PFSK-1 (cell line): Measurements from ENCODE around the gene TSBP1.

Experiments
- FOXP2 ChIP-seq: optimal IDR thresholded peaks from 2 replicates; pipeline ENCODE3; 2011; ENCODE audit warnings: borderline replicate concordance, control low read depth, inconsistent platforms; ENCODE audit not compliant: insufficient read depth; ENCODE audit errors: extremely low read length, extremely low read depth
- POLR2AphosphoS5 ChIP-seq: IDR thresholded peaks from 2 replicates; pipeline ENCODE4 v1.6.1; 2012; ENCODE audit warnings: low read depth, mild to moderate bottlenecking, control low read depth, low read length, moderate library complexity
- SIN3A ChIP-seq: IDR thresholded peaks from 2 replicates; pipeline ENCODE4 v1.6.1; 2012; ENCODE audit warnings: mild to moderate bottlenecking, low read length, moderate library complexity, borderline replicate concordance; ENCODE audit not compliant: insufficient read depth
- TAF1 ChIP-seq: IDR thresholded peaks from 2 replicates; pipeline ENCODE4 v1.6.1; 2012; ENCODE audit warnings: low read length, control low read depth, borderline replicate concordance; ENCODE audit not compliant: insufficient read depth
- TF ChIP-seq, protein P1 (sequence below), 2 experiments: IDR thresholded peaks; 2 replicates each; pipeline versions ENCODE4 v1.6.1 to v1.8.0; 2011 to 2012; ENCODE audit warnings: low read depth in 2 of 2, low read length in 2 of 2, control low read depth in 1 of 2, inconsistent platforms in 1 of 2, mild to moderate bottlenecking in 1 of 2, moderate library complexity in 1 of 2; ENCODE audit not compliant: insufficient read depth in 1 of 2

Gene TSBP1

DNA sequence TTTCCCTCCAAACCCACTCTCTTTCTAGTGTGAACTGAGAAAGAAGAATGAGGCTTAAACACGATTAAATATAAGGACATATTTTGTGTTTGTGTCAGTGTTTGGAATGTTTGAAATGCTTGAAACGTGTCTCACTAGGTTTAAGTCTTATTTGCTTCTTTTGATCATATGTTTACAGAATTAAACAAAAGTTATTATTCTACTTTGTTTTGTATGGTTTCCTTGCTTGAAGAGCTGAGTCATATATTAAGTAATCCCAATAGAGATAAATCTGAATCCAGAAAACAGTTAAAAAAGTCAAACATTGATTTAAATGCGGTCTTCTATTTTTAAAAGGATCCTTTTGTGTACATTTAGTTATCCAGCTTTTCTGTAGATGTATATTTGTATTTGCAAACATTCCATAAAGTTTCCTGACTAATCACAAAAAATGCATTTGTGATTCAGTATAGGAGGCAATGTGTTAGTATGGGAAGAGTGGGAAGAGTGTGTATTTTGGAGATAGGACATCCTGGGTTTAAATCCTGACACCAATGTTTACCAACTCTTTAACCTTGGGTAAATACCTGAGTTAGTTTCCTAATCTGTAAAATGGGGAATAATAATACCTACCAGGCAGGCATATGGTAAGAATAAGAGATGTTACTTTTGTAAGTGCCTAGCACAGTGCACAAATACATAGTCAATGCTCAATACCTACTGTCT lies 72.9 kb downstream of the TSBP1 start:
- TF ChIP-seq, protein P1, sequence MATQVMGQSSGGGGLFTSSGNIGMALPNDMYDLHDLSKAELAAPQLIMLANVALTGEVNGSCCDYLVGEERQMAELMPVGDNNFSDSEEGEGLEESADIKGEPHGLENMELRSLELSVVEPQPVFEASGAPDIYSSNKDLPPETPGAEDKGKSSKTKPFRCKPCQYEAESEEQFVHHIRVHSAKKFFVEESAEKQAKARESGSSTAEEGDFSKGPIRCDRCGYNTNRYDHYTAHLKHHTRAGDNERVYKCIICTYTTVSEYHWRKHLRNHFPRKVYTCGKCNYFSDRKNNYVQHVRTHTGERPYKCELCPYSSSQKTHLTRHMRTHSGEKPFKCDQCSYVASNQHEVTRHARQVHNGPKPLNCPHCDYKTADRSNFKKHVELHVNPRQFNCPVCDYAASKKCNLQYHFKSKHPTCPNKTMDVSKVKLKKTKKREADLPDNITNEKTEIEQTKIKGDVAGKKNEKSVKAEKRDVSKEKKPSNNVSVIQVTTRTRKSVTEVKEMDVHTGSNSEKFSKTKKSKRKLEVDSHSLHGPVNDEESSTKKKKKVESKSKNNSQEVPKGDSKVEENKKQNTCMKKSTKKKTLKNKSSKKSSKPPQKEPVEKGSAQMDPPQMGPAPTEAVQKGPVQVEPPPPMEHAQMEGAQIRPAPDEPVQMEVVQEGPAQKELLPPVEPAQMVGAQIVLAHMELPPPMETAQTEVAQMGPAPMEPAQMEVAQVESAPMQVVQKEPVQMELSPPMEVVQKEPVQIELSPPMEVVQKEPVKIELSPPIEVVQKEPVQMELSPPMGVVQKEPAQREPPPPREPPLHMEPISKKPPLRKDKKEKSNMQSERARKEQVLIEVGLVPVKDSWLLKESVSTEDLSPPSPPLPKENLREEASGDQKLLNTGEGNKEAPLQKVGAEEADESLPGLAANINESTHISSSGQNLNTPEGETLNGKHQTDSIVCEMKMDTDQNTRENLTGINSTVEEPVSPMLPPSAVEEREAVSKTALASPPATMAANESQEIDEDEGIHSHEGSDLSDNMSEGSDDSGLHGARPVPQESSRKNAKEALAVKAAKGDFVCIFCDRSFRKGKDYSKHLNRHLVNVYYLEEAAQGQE (IDR thresholded peaks at IDR 0.05; ENCODE audit: insufficient read depth in 1 of 2, low read depth in 2 of 2, low read length in 2 of 2): no peak
- no peak for TF ChIP-seq FOXP2
- no peak for TF ChIP-seq SIN3A
- TF ChIP-seq TAF1: no peak
- no peak for TF ChIP-seq POLR2AphosphoS5

DNA sequence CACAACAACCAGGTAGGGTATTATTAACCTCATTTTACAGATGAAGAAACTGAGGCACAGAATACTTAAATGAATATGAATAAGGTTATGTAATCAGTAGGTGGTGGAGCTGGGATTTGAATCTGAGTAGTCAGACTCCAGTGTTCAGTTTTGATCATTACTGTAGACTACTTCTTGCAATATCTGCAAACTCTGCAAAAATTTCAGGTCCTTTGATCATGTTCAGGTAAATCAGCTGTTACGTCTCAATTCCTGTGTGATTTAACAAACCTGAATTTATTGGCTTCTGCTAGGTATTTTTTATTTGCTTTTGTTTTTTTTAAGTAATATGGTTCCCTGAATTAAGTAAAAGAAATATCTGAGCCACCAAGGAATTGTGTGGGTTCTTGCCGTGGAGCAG lies 77.1 kb downstream of the TSBP1 start:
- TF ChIP-seq SIN3A (no peak), POLR2AphosphoS5 (no peak), TAF1 (no peak), FOXP2 (no peak)
- TF ChIP-seq, protein P1 (IDR thresholded peaks at IDR 0.05; ENCODE audit: insufficient read depth in 1 of 2, low read depth in 2 of 2, low read length in 2 of 2): no peak

DNA sequence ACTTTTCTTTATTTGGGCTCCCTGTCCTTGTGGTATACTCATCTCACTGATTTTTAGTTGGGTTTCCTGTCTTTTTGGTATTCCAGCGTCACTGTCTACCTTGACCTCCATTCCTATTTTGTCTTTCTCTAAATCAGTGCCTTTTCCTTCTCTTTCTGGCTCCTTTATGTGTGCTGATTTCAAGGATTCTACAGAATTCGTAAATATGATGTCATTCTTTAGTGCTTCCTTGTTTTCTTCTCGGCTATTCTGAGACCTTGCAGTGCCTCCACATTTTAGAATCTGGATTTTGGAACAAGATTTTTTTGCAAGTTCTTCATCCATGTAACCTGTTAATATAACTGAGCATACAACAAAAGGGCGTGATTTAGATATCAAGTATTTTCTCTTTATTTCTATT lies 78.0 kb downstream of the TSBP1 start:
- no peak for TF ChIP-seq POLR2AphosphoS5
- TF ChIP-seq TAF1: no peak
- TF ChIP-seq, protein P1 (IDR thresholded peaks at IDR 0.05; ENCODE audit: insufficient read depth in 1 of 2, low read depth in 2 of 2, low read length in 2 of 2): no peak
- TF ChIP-seq SIN3A: no peak

DNA sequence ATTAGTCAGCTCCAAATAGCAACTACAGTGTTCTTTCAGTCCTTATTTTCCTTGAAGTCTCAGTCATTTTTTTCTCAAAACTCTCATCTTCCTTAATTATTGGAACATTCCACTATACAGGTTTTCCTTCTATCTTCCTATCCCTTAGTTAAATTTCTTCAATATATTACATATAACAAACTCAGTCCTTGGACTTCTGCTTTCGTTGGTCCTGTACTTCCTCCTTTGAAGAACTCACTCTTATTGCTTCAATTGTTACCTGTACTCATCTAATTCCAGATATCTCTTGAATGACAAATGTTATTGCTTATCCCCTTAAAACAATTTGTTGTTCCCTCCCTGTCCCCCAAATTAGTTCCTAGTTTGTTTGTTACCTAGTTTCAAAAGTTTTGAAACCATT lies 80.2 kb downstream of the TSBP1 start:
- TF ChIP-seq, protein P1 (IDR thresholded peaks at IDR 0.05; ENCODE audit: insufficient read depth in 1 of 2, low read depth in 2 of 2, low read length in 2 of 2): no peak
- TF ChIP-seq TAF1 (no peak), POLR2AphosphoS5 (no peak)

DNA sequence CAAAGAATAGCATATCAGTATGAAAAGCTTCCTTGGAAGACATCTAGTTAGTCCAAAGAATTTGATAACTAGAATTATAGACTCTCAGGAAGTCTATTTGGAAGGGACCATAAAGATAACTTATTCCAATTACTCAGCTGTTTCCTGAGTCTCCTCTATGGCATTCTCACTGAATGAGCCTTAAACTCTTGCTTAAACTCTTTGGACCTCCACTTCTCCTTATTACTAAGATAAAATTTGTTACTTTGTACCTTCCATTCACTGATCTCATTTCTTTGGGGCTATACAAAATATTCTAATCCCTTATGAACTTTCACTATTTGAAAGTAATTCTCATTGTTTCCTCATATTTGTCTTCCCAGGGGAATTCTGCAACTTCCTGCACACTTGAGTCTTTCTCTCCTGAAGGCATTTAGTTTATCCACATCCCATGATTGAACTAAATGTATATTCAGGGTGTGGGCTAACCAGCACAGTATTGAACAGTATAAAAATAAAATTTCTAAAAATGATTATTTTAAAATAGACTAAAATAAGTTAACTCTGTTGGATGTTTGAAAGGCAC lies 80.7 kb downstream of the TSBP1 start:
- TF ChIP-seq, protein P1 (IDR thresholded peaks at IDR 0.05; ENCODE audit: insufficient read depth in 1 of 2, low read depth in 2 of 2, low read length in 2 of 2): no peak
- TF ChIP-seq POLR2AphosphoS5 (no peak), TAF1 (no peak), FOXP2 (no peak), SIN3A (no peak)
